ENCODE measurements around the gene MBNL3. TPM values are rescaled to one million over a fixed set of nuclear protein-coding genes. Genes with fewer than 3 reads are reported as not detected.

MBNL3 gene
- total and polyA plus RNA-seq, 3 experiments from 2014 or later, result 27.8 to 31.2 (median 31.1) TPM

DNA sequence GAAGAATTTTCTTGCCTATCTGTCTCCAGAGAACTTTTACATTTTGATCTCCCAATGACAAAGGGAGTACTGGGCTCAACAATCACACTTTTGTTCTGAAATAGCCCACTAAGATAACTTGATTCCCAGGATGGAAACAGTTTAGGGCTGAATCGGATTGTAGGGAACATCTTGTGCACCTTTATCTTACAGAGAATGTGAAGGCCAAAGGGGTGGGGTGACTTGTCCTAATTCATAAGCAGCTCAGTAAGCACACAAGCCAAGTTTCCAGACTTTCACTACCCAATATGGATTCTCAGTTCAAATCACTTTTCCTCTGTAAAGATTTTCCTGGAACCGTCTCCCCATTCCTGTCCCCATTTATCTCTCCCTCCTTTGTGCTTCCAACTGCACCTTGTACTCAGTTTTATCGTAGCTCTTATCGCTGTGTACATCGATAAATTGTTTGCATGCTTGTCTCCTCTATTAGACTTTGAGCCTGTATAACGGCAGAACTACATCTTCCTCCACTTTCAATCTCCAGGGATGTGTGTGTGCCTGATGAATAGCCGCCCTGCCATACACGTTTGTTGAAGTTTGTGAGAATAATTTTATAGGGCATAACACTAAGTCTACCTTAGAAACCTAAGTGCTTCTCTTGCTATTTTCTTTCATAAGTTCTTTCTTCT, 77.4 kb downstream of the MBNL3 start:
- Mint-ChIP-seq H3K4me1 (peaks cover 0 to 25% (median 0%) of the 10 kb centered on the region in 3 donors), H3K27ac (peak overlapping the region in 2 of 8 donors; percentile 11 to 41), H3K9me3 (no peaks in the 10 kb centered on the region), H3K27me3 (peaks cover 0 to 4% of the 10 kb centered on the region in 2 donors), H3K36me3 (peaks cover 0 to 1% (median 0%) of the 10 kb centered on the region in 3 donors), H3K4me3 (no peak overlapping the region)
- H3K27ac ChIP-seq (ENCODE audit: low read depth, low read length), result no peak overlapping the region
- no peaks in the 10 kb centered on the region for H3K4me1 ChIP-seq (ENCODE audit: insufficient read depth, low read length)
- no peaks in the 10 kb centered on the region for H3K36me3 ChIP-seq (ENCODE audit: insufficient read depth, low read length)
- no peak overlapping the region for H3K4me3 ChIP-seq (ENCODE audit: low read length)
- H3K9me3 ChIP-seq (ENCODE audit: low read length), result no peaks in the 10 kb centered on the region
- H3K27me3 ChIP-seq (ENCODE audit: insufficient read depth, low read length, poor library complexity, severe bottlenecking), result no peaks in the 10 kb centered on the region
- CTCF ChIA-PET, result no interaction called here
- POLR2A ChIA-PET, result no interaction called here
- no peak for DNase-seq

DNA sequence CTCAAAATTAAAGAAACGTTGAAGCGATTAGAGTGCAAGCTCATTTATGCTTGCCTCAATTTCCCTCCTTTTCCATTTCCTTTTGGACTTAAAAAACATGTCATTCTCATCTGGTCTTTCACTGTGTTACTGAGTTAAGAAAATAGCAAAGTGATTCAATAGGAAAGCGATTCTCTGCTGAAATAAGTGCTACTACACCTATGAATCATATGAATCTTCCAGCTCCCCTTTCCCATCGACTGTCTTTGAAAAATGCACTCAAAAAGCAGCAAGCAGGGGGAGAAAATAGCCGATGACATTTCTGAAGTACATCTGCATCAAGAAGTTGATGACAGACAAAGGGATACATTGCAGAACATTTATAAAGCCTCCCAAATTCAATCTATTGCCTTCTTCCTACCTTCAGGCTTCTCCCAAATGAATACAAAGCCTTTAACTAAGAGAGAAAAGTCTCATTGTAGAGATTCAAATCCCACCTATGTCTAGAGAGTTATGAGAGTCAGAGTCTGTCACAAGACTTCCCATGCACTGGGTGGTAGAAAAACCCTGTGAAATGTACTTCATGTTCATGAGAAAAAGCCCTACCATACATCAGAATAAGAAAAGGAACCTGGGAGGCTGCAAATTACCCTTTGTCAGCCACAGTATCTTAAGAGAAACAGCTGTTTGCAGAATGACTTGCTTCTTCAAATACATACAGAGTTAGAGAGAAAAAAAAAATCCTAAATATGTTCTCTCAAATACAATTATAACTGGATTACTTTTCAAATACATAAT, 78.9 kb downstream of the MBNL3 start:
- H3K27me3 ChIP-seq (ENCODE audit: insufficient read depth, low read length, poor library complexity, severe bottlenecking), result no peaks in the 10 kb centered on the region

DNA sequence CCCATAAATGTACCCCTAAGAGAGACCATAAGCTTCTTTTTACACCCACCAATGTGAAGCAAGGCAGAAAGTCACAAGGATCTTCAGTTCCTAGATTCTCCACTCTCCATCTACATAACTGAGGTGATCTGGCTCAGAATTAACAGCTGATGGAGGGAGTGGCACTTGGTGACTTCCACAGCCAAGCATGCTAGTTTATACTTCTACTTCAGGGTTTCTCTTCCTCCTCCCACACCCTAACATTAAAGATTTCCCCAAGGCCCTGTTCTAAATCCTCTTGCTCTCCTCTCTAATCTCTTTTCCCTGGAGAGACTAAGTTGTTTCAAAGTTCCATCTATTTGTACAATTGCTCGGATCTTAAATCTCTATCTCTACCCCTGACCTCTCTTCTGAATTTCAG, 81.1 kb downstream of the MBNL3 start:
- no peak overlapping the region for H3K27ac Mint-ChIP-seq
- H3K9me3 Mint-ChIP-seq, result no peaks in the 10 kb centered on the region
- peaks cover 0 to 22% (median 0%) of the 10 kb centered on the region in 3 donors for H3K36me3 Mint-ChIP-seq
- Histone ChIP-seq H3K4me3 (ENCODE audit: low read length) (no peak overlapping the region), H3K27me3 (ENCODE audit: insufficient read depth, low read length, poor library complexity, severe bottlenecking) (no peaks in the 10 kb centered on the region), H3K9me3 (ENCODE audit: low read length) (no peaks in the 10 kb centered on the region), H3K4me1 (ENCODE audit: insufficient read depth, low read length) (no peaks in the 10 kb centered on the region), H3K27ac (ENCODE audit: low read depth, low read length) (no peak overlapping the region), H3K36me3 (ENCODE audit: insufficient read depth, low read length) (no peaks in the 10 kb centered on the region)
- no peak overlapping the region for H3K4me3 Mint-ChIP-seq
- POLR2A ChIA-PET, result interaction anchor here (0.7 kb wide), 1 partner anchor 73 kb away, joined by 3 read pairs; no protein-coding TSS in a partner anchor
- H3K27me3 Mint-ChIP-seq, result no peaks in the 10 kb centered on the region
- no peak for DNase-seq
- CTCF ChIA-PET, result no interaction called here
- peaks cover 0 to 24% (median 0%) of the 10 kb centered on the region in 3 donors for H3K4me1 Mint-ChIP-seq

More for the DNA sequence above, 78.9 kb downstream of the MBNL3 start:
- H3K36me3 ChIP-seq (ENCODE audit: insufficient read depth, low read length), result no peaks in the 10 kb centered on the region
- H3K36me3 Mint-ChIP-seq, result peaks cover 0 to 12% (median 0%) of the 10 kb centered on the region in 3 donors
- H3K9me3 ChIP-seq (ENCODE audit: low read length), result no peaks in the 10 kb centered on the region
- H3K4me3 Mint-ChIP-seq, result no peak overlapping the region
- no peak for DNase-seq
- no peak overlapping the region for H3K4me3 ChIP-seq (ENCODE audit: low read length)
- H3K27me3 Mint-ChIP-seq, result peaks cover 0 to 4% of the 10 kb centered on the region in 2 donors
- H3K9me3 Mint-ChIP-seq, result no peaks in the 10 kb centered on the region
- peak overlapping the region in 1 of 8 donors; percentile 17 for H3K27ac Mint-ChIP-seq
- H3K4me1 Mint-ChIP-seq, result peaks cover 0 to 25% (median 0%) of the 10 kb centered on the region in 3 donors
- ChIA-PET POLR2A (interaction anchor here (0.8 kb wide), 1 partner anchor 77 kb away, joined by 4 read pairs; no protein-coding TSS in a partner anchor), CTCF (no interaction called here)
- H3K4me1 ChIP-seq (ENCODE audit: insufficient read depth, low read length), result no peaks in the 10 kb centered on the region
- H3K27ac ChIP-seq (ENCODE audit: low read depth, low read length), result no peak overlapping the region

DNA sequence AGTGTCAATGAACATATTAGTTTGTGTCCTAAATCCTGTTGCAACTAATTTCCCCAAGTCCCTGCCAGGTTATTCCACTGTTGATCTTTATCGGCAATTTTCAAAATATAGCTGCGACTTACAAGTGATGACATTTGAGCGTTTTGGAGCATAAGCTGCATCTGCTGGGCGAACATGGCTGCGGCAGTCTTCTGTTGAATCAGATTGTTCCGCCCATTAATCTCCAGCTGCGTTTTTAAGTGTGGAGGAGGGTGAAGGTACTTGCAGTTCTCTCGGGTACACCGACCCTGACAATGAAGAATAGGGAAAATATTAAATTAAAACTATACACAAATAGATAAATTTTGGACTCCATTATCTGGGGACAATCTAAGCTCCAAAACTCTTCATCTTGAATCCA, 82.7 kb downstream of the MBNL3 start:
- Mint-ChIP-seq H3K27me3 (no peaks in the 10 kb centered on the region), H3K4me3 (no peak overlapping the region), H3K27ac (no peak overlapping the region), H3K9me3 (no peaks in the 10 kb centered on the region), H3K4me1 (peaks cover 0 to 15% (median 0%) of the 10 kb centered on the region in 3 donors), H3K36me3 (peaks cover 0 to 22% (median 3%) of the 10 kb centered on the region in 3 donors)
- no peak overlapping the region for H3K27ac ChIP-seq (ENCODE audit: low read depth, low read length)
- no peak for DNase-seq
- no peaks in the 10 kb centered on the region for H3K27me3 ChIP-seq (ENCODE audit: insufficient read depth, low read length, poor library complexity, severe bottlenecking)
- no peaks in the 10 kb centered on the region for H3K36me3 ChIP-seq (ENCODE audit: insufficient read depth, low read length)
- no peaks in the 10 kb centered on the region for H3K9me3 ChIP-seq (ENCODE audit: low read length)
- POLR2A ChIA-PET, result no interaction called here
- CTCF ChIA-PET, result interaction anchor here (1.3 kb wide), 1 partner anchor 14 kb away, joined by 3 read pairs; no protein-coding TSS in a partner anchor
- H3K4me1 ChIP-seq (ENCODE audit: insufficient read depth, low read length), result no peaks in the 10 kb centered on the region
- no peak overlapping the region for H3K4me3 ChIP-seq (ENCODE audit: low read length)

DNA sequence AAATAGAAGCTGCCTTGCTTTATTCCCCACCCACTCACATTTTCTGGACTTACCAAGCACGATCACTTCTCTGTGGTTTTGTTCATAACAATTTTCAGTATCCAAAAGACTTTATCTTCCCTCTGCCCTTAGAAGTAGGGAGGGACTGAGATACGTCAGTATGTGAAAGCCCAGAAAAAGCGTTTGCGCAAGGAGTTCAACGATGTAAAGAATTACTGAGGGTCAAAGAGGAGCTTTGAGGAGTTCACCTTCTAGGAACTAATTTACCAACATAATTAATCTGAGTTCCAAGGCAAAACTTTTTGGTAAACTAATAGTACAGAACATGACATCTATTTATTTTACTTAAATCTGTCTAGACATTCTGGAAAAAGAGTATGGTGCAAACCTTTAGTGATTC, 84.6 kb downstream of the MBNL3 start:
- no peaks in the 10 kb centered on the region for H3K27me3 Mint-ChIP-seq
- no peak overlapping the region for H3K4me3 Mint-ChIP-seq
- no peaks in the 10 kb centered on the region for H3K27me3 ChIP-seq (ENCODE audit: insufficient read depth, low read length, poor library complexity, severe bottlenecking)
- ChIA-PET POLR2A (no interaction called here), CTCF (no interaction called here)
- H3K27ac ChIP-seq (ENCODE audit: low read depth, low read length), result no peak overlapping the region
- peaks cover 0 to 6% (median 0%) of the 10 kb centered on the region in 3 donors for H3K4me1 Mint-ChIP-seq
- no peaks in the 10 kb centered on the region for H3K36me3 ChIP-seq (ENCODE audit: insufficient read depth, low read length)
- H3K4me3 ChIP-seq (ENCODE audit: low read length), result no peak overlapping the region
- H3K27ac Mint-ChIP-seq, result no peak overlapping the region
- DNase-seq, result no peak
- no peaks in the 10 kb centered on the region for H3K9me3 ChIP-seq (ENCODE audit: low read length)
- peaks cover 0 to 22% (median 3%) of the 10 kb centered on the region in 3 donors for H3K36me3 Mint-ChIP-seq
- no peaks in the 10 kb centered on the region for H3K9me3 Mint-ChIP-seq
- no peaks in the 10 kb centered on the region for H3K4me1 ChIP-seq (ENCODE audit: insufficient read depth, low read length)

DNA sequence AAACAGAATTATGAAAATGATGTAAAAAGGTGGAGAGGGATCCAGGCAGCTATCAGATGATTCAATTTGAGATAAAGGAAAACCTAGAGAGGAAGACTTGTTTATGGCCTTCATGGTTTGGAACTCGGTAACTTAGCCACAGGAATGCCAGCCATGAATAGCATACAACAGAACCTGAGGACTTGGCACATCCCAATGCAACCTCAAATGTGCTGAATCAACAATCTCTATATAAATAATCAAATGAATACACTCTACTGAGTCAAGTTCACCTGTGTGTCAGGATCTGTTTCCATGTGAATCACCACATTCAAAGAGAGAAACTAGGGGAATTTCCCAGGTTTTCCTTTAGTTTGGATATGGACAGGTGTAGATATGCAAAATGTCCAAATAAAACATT, 86.9 kb downstream of the MBNL3 start:
- H3K4me1 ChIP-seq (ENCODE audit: insufficient read depth, low read length), result no peaks in the 10 kb centered on the region
- H3K27me3 Mint-ChIP-seq, result no peaks in the 10 kb centered on the region
- no peaks in the 10 kb centered on the region for H3K9me3 ChIP-seq (ENCODE audit: low read length)
- H3K9me3 Mint-ChIP-seq, result no peaks in the 10 kb centered on the region
- DNase-seq, result no peak
- peaks cover 0 to 24% (median 8%) of the 10 kb centered on the region in 3 donors for H3K36me3 Mint-ChIP-seq
- H3K36me3 ChIP-seq (ENCODE audit: insufficient read depth, low read length), result no peaks in the 10 kb centered on the region
- H3K4me3 Mint-ChIP-seq, result no peak overlapping the region
- peaks cover 0 to 11% (median 11%) of the 10 kb centered on the region in 3 donors for H3K4me1 Mint-ChIP-seq
- POLR2A ChIA-PET, result no interaction called here
- no peaks in the 10 kb centered on the region for H3K27me3 ChIP-seq (ENCODE audit: insufficient read depth, low read length, poor library complexity, severe bottlenecking)
- CTCF ChIA-PET, result no interaction called here
- no peak overlapping the region for H3K27ac Mint-ChIP-seq
- no peak overlapping the region for H3K27ac ChIP-seq (ENCODE audit: low read depth, low read length)
- H3K4me3 ChIP-seq (ENCODE audit: low read length), result no peak overlapping the region

DNA sequence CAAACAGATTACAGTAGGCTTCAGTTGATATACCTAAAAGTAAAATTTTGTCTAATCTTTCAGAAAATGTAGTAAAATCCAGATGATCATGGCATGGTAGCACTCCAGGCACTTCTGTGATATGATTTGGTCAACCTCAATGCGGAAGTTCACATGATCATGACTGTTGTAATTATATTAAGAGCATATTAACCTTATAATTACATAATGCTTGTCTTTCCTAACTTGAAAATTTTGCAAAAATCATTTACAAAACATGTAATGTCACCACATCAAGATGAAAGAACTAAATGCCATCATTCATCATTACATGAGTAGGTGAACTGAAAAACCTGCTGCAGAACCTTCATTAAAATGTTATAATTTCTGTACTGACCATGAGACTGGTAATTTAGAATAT, 88.1 kb downstream of the MBNL3 start:
- peaks cover 0 to 11% (median 11%) of the 10 kb centered on the region in 3 donors for H3K4me1 Mint-ChIP-seq
- no peaks in the 10 kb centered on the region for H3K27me3 Mint-ChIP-seq
- no peaks in the 10 kb centered on the region for H3K9me3 Mint-ChIP-seq
- Histone ChIP-seq H3K9me3 (ENCODE audit: low read length) (no peaks in the 10 kb centered on the region), H3K36me3 (ENCODE audit: insufficient read depth, low read length) (no peaks in the 10 kb centered on the region), H3K27me3 (ENCODE audit: insufficient read depth, low read length, poor library complexity, severe bottlenecking) (no peaks in the 10 kb centered on the region), H3K27ac (ENCODE audit: low read depth, low read length) (no peak overlapping the region), H3K4me1 (ENCODE audit: insufficient read depth, low read length) (no peaks in the 10 kb centered on the region), H3K4me3 (ENCODE audit: low read length) (no peak overlapping the region)
- H3K36me3 Mint-ChIP-seq, result peaks cover 0 to 16% (median 8%) of the 10 kb centered on the region in 3 donors
- CTCF ChIA-PET, result no interaction called here
- POLR2A ChIA-PET, result no interaction called here
- no peak for DNase-seq
- H3K4me3 Mint-ChIP-seq, result no peak overlapping the region
- no peak overlapping the region for H3K27ac Mint-ChIP-seq

DNA sequence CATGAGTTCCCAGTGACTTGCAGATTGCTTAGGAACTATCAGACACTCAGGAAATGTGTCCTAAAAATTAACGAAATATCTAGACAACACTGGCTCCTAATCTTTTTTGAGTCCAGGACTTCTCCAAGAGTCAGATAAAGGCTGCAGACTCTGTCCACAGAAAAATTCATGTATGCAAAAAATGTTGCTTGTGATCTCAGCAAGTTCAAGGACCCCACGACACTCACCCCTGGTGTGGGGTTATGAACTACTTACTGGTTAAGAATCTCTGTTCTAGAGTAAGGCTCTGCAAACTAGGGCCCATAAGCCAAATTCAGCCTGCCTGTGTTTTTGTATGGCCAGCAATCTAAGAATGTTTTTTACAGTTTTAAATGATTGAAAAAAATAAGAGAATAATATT, 93.2 kb downstream of the MBNL3 start:
- H3K36me3 Mint-ChIP-seq, result peaks cover 0 to 18% (median 4%) of the 10 kb centered on the region in 3 donors
- H3K36me3 ChIP-seq (ENCODE audit: insufficient read depth, low read length), result no peaks in the 10 kb centered on the region
- no peaks in the 10 kb centered on the region for H3K4me1 ChIP-seq (ENCODE audit: insufficient read depth, low read length)
- H3K4me1 Mint-ChIP-seq, result peaks cover 2 to 11% (median 11%) of the 10 kb centered on the region in 3 donors
- POLR2A ChIA-PET, result no interaction called here
- no peak overlapping the region for H3K27ac Mint-ChIP-seq
- H3K27ac ChIP-seq (ENCODE audit: low read depth, low read length), result no peak overlapping the region
- peaks cover 0 to 2% of the 10 kb centered on the region in 2 donors for H3K27me3 Mint-ChIP-seq
- DNase-seq, result no peak
- H3K27me3 ChIP-seq (ENCODE audit: insufficient read depth, low read length, poor library complexity, severe bottlenecking), result no peaks in the 10 kb centered on the region
- no peak overlapping the region for H3K4me3 Mint-ChIP-seq
- CTCF ChIA-PET, result no interaction called here
- no peak overlapping the region for H3K4me3 ChIP-seq (ENCODE audit: low read length)
- no peaks in the 10 kb centered on the region for H3K9me3 Mint-ChIP-seq
- no peaks in the 10 kb centered on the region for H3K9me3 ChIP-seq (ENCODE audit: low read length)
